GM12874 (cell line): ENCODE results near the gene PRC1.

Experiments
- TF ChIP-seq, protein P1 (sequence below): IDR thresholded peaks from 2 replicates; pipeline ENCODE4 v1.5.1; 2011; ENCODE audit warnings: low read depth, mild to moderate bottlenecking, control low read depth, low read length, moderate library complexity; ENCODE audit not compliant: insufficient read depth

PRC1 gene

DNA sequence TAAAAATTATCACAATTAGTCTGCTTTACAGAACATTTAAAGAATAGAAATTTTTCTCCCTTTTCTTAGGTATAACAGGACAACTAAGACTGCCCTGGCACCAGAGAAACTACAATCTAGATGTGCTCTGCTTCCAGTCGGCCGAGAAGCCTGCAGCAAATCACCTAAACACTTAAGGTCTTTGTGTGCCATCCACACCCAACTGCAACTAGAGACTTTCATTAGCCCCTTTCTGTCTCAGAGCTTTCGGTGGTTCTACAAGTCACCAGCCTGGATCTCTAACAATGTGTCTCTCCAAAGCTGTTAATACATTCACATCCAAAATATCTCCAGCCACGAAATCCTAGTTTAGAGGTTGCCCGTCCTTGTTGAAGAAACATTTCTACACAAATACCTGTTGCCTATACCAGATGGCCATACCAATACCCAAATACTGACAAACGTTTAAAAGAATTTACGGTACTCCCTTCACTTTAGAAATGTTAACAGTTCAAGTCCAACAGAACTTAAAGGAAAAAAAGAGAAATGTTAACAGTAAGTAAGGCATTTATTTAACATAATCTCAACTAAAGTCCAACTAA, 6.7 kb downstream of the PRC1 start:
- TF ChIP-seq, protein P1, sequence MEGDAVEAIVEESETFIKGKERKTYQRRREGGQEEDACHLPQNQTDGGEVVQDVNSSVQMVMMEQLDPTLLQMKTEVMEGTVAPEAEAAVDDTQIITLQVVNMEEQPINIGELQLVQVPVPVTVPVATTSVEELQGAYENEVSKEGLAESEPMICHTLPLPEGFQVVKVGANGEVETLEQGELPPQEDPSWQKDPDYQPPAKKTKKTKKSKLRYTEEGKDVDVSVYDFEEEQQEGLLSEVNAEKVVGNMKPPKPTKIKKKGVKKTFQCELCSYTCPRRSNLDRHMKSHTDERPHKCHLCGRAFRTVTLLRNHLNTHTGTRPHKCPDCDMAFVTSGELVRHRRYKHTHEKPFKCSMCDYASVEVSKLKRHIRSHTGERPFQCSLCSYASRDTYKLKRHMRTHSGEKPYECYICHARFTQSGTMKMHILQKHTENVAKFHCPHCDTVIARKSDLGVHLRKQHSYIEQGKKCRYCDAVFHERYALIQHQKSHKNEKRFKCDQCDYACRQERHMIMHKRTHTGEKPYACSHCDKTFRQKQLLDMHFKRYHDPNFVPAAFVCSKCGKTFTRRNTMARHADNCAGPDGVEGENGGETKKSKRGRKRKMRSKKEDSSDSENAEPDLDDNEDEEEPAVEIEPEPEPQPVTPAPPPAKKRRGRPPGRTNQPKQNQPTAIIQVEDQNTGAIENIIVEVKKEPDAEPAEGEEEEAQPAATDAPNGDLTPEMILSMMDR: no peak

DNA sequence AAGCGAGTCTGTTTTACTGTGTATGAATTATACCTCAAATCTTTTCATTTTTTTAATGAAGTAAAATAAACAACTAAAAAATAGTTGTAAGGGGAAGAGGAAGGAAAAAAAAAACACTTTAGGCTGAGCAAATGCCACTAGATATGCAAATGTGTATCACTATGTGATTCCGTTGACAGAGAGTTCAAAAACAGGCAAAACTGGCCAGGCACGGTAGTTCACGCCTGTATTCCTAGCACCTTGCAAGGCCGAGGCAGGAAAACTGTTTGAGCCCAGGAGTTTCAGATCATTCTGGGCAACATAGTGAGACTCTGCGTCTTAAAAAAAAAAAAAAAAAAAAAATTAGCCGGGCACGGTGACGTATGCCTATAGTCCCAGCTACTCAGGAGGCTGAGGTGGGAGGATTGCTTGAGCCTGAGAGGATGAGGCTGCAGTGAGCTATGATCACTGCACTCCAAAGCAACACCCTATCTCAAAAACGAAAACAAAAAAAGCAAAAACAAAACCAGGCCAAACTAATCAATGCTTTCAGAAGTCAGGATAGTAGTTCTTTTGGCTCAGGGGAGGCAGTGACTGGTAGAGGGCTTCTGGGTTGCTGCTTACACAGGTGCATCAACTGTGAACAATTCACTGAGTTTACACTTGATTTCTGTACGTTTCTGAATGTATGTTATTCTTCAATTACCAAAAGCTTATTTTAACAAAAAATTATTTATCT, 7.4 kb downstream of the PRC1 start:
- TF ChIP-seq, protein P1: no peak

DNA sequence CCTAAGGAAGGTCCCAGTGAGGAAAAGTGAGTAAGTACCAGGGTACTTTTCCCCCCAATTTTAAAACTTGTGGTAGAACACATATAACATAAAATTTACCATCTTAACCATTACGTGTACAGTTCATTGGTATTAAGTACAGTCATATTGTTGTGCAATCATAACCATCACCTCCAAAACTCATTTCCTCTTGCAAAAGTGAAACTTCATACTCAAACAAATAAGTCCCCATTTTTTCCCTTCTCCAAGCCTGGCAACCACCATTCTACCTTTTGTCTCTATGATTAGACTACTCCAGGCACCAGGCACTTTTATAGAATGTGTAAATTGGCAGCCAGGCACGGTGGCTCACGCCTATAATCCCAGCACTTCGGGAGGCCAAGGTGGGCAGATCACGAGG, 12.2 kb downstream of the PRC1 start:
- TF ChIP-seq, protein P1: no peak

DNA sequence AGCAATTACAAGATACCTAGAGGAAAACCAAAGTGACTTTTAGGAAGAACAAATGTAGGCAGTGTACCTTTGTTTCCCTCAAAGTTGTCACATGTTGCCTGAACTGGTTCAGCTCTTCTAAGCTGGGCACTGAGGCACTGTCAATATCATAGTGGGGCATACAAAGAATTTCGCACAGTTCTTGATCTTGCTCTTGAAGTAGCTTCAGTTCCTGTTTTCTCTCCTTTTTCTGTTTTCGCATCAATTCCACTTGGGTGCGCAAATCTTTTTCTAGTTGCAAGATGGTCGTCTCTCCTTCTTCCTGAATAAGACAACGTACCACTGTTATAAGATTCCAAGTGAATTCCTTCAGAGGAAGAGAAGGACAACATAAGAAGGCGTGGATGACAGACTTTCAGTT, 12.7 kb downstream of the PRC1 start:
- TF ChIP-seq, protein P1: no peak

DNA sequence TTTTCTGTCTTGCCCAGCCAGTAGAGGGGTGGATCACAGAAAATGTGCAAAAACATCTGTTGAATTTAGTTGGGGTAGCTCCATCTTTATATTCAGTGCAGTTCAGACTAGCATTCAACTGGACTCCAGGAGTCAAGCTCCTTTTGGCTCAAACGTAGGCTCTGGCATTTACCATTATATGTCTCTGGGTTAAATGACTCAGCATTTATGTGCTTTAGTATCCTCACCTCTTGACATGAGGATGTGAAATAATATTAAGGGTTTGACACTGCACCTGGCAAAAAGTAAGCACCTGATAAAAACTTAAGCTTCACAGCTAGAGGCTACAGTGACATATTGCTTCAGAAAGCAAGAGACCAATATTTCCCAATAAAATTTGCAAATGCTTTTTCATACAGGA, 14.8 kb downstream of the PRC1 start:
- TF ChIP-seq, protein P1: no peak

DNA sequence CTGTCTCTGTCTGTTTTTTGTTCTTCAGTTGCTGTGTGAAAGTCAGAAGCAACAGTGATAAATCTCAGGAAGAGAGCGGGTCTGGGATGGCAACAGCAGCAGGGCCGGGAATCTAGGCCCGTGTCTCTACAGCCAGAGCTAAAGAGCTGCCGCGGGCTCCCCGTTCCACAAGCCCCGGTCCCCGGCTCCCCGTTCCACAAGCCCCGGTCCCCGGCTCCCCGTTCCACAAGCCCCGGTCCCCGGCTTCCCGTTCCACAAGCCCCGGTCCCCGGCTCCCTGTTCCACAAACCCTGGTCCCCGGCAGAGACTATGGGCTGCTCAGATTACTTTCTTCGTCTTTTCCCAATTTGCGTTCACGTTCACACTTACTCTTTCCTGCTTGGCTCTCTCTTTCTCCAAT, 20.1 kb downstream of the PRC1 start:
- TF ChIP-seq, protein P1: no peak

DNA sequence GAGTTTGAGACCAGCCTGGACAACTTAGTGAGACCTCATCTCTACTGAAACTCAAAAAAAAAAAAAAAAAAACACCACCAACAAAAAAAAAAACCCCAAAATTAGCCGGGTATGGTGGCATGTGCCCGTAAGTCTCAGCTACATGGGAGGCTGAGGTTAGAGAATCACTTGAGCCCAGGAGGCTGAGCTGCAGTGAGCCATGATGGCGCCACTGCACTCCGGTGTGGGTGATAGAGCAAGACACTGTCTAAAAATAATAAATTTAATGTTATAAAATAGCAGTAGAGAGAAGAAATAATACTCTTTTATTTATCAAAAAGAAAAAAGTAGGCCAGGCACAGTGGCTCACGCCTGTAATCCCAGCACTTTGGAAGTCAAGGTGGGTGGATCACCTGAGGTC, 22.2 kb downstream of the PRC1 start:
- TF ChIP-seq, protein P1: no peak
